ENCODE results near the gene USP2.

USP2 gene

DNA sequence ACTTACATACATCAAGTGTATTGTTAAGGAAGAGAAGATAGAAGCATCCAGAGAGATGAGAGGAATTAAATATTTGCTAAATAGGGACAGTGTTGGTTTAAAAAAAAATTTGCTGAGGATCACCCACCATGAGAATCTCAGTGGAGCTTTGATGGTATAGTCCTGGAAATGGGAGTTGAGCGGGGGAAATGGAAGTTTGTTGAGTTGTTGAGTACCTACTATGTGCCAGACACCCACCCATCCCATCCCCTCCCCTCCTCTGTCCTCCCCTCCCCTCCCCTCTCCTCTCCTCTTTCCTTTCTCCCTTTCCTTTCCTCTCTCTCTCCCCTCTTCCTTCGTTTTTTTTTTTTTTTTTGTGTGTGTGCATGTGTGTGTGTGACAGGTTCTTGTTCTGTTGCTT, 30.3 kb downstream of the USP2 start:
- no peaks in the 10 kb centered on the region for H3K79me2 ChIP-seq (ENCODE audit: control insufficient read depth, insufficient read depth, low read length, unreplicated experiment)
- no peaks in the 10 kb centered on the region for H3K4me1 ChIP-seq (ENCODE audit: control insufficient read depth, insufficient read depth, low read length, unreplicated experiment)
- no peak overlapping the region for H3K4me3 ChIP-seq (ENCODE audit: low read depth, low read length)
- H3K27me3 ChIP-seq (ENCODE audit: insufficient read depth, low read length): peaks cover 15% of the 10 kb centered on the region
- H3K36me3 ChIP-seq (ENCODE audit: insufficient read depth, low read length): no peaks in the 10 kb centered on the region
- H3K27ac ChIP-seq (ENCODE audit: low read depth, low read length): no peak overlapping the region
- no peak overlapping the region for H2AFZ ChIP-seq (ENCODE audit: low read length, unreplicated experiment)

DNA sequence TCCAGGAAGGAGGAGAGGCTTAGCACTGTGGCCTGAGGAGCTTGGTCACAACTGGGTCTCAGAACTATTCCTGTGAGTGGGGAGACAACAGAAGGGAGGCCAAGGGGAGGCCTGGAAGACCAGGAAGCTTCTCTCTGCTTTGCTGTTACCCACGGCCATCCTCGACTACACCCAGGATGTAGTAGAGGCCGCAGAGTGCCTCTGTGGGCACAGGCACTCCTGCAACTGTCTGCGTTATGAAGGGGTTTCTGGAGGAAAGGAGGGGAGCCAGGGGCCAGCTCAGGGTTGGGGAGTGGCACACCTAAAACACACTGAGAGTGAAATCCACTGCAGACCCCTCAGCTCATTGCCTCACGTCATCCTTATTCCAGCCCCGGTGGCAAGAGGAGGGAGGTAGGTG, 31.2 kb downstream of the USP2 start:
- Histone ChIP-seq H3K4me1 (ENCODE audit: control insufficient read depth, insufficient read depth, low read length, unreplicated experiment) (no peaks in the 10 kb centered on the region), H3K27ac (ENCODE audit: low read depth, low read length) (no peak overlapping the region), H3K79me2 (ENCODE audit: control insufficient read depth, insufficient read depth, low read length, unreplicated experiment) (no peaks in the 10 kb centered on the region), H3K36me3 (ENCODE audit: insufficient read depth, low read length) (no peaks in the 10 kb centered on the region), H2AFZ (ENCODE audit: low read length, unreplicated experiment) (no peak overlapping the region), H3K4me3 (ENCODE audit: low read depth, low read length) (no peak overlapping the region), H3K27me3 (ENCODE audit: insufficient read depth, low read length) (peaks cover 16% of the 10 kb centered on the region)

DNA sequence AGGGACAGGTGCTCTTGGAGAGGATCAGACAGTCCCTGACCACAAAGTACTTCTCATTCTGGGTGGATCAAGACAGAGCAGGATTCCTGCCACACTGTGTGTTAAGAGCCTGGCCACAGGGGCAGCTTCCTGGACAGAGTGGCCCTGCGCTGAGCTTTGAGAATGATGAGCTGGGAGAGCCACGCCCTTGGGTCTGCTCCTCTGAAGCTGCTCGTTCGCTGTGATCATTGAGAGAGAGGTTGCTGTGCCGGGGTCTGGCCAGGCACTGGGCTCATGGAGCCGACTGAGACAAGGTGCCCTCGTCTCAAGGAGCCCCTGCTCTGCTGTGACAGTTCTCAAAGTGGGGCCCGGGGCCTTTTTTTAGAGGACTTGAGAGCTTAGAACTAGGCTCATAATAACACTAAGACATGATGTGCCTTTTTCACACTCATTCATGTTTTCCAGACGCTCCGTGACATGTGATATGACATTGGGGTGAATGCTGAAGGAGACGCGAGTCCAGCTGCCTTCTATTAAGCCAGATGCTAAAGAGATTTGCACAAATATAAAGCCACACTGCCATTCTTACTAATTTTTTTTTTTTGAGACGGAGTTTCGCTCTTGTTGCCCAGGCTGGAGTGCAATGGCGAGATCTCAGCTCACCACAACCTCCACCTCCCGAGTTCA, 33.4 kb downstream of the USP2 start:
- Histone ChIP-seq H3K79me2 (ENCODE audit: control insufficient read depth, insufficient read depth, low read length, unreplicated experiment) (no peaks in the 10 kb centered on the region), H3K27me3 (ENCODE audit: insufficient read depth, low read length) (peaks cover 13% of the 10 kb centered on the region), H3K36me3 (ENCODE audit: insufficient read depth, low read length) (no peaks in the 10 kb centered on the region), H3K27ac (ENCODE audit: low read depth, low read length) (no peak overlapping the region), H3K4me1 (ENCODE audit: control insufficient read depth, insufficient read depth, low read length, unreplicated experiment) (no peaks in the 10 kb centered on the region), H3K4me3 (ENCODE audit: low read depth, low read length) (no peak overlapping the region), H2AFZ (ENCODE audit: low read length, unreplicated experiment) (no peak overlapping the region)

DNA sequence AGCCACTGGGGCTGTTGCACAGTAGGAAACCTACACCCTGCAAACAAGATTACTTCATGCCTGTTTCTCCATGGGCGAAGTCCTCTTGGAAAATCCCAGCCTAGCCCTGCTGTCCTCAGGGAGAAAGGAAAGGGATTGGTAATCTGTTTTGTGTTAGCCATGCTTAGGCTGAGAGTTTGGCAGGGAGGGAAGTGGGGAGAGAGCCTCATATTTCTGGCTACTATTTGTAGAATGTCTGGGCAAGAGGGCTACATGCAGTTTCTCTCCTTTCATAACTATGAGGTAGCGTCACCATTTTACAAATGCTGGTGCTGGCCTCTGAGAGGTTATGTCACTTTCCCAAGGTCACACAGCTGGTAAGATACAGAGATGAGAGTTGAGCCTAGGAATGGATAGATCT, 34.2 kb downstream of the USP2 start:
- no peak overlapping the region for H3K4me3 ChIP-seq (ENCODE audit: low read depth, low read length)
- H3K4me1 ChIP-seq (ENCODE audit: control insufficient read depth, insufficient read depth, low read length, unreplicated experiment): no peaks in the 10 kb centered on the region
- H3K36me3 ChIP-seq (ENCODE audit: insufficient read depth, low read length): no peaks in the 10 kb centered on the region
- H3K27me3 ChIP-seq (ENCODE audit: insufficient read depth, low read length): peaks cover 11% of the 10 kb centered on the region
- no peak overlapping the region for H2AFZ ChIP-seq (ENCODE audit: low read length, unreplicated experiment)
- no peaks in the 10 kb centered on the region for H3K79me2 ChIP-seq (ENCODE audit: control insufficient read depth, insufficient read depth, low read length, unreplicated experiment)
- H3K27ac ChIP-seq (ENCODE audit: low read depth, low read length): no peak overlapping the region

DNA sequence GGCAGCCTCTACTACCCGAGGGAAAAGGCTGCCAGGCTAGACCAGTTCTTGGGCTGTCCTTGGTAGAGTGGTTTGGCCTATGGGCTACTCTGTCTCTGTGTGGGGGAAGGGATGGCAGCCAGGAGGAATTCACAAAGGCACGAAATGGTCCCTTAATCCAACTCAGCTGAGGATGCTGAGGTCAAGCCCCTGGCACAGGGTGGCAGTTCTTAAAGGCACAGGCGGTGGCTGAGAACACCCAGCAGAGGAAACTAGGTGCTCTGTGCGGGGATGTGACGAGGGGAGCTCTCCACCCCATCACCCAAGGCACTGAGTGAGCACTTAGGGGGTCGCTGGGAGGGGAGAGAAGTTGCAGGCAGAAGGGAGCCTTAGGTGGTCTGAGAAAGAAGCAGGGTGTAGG, 34.9 kb downstream of the USP2 start, which contains the start of gene MFRP:
TSS of gene MFRP (minus strand) at position 101 of the 400 bp plus-strand sequence. CDS start 192 bp downstream, outside the sequence.
- Histone ChIP-seq H3K4me1 (ENCODE audit: control insufficient read depth, insufficient read depth, low read length, unreplicated experiment) (no peaks in the 10 kb centered on the region), H3K4me3 (ENCODE audit: low read depth, low read length) (no peak within 1 kb of the TSS), H3K79me2 (ENCODE audit: control insufficient read depth, insufficient read depth, low read length, unreplicated experiment) (no peaks in the 10 kb centered on the region), H2AFZ (ENCODE audit: low read length, unreplicated experiment) (no peak within 1 kb of the TSS), H3K36me3 (ENCODE audit: insufficient read depth, low read length) (no peaks in the 10 kb centered on the region), H3K27me3 (ENCODE audit: insufficient read depth, low read length) (peaks cover 12% of the 10 kb centered on the region), H3K27ac (ENCODE audit: low read depth, low read length) (no peak within 1 kb of the TSS)

DNA sequence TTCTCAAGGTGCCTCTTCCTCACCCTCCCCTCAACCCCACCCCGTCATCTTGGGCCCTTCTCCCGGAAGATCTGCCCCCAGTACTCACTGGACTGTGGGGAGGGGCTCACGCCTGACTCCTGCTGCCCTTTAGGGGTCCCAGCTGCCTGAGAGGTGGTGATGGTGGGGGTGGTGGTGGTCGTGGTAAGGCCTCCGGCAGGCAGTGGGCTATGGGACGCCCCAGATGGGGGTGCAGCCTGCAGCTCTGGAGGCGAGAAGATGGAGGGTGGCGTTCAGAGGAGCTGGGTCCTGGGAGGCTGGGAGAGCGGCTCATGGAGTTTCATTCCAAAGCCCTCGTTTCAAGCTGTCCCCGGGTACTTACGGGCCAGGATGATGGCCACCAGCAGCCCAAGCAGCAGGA, 35.8 kb downstream of the USP2 start:
- Histone ChIP-seq H3K27ac (ENCODE audit: low read depth, low read length) (no peak overlapping the region), H3K4me3 (ENCODE audit: low read depth, low read length) (no peak overlapping the region), H2AFZ (ENCODE audit: low read length, unreplicated experiment) (no peak overlapping the region), H3K4me1 (ENCODE audit: control insufficient read depth, insufficient read depth, low read length, unreplicated experiment) (no peaks in the 10 kb centered on the region), H3K79me2 (ENCODE audit: control insufficient read depth, insufficient read depth, low read length, unreplicated experiment) (no peaks in the 10 kb centered on the region), H3K27me3 (ENCODE audit: insufficient read depth, low read length) (peaks cover 19% of the 10 kb centered on the region), H3K36me3 (ENCODE audit: insufficient read depth, low read length) (no peaks in the 10 kb centered on the region)

DNA sequence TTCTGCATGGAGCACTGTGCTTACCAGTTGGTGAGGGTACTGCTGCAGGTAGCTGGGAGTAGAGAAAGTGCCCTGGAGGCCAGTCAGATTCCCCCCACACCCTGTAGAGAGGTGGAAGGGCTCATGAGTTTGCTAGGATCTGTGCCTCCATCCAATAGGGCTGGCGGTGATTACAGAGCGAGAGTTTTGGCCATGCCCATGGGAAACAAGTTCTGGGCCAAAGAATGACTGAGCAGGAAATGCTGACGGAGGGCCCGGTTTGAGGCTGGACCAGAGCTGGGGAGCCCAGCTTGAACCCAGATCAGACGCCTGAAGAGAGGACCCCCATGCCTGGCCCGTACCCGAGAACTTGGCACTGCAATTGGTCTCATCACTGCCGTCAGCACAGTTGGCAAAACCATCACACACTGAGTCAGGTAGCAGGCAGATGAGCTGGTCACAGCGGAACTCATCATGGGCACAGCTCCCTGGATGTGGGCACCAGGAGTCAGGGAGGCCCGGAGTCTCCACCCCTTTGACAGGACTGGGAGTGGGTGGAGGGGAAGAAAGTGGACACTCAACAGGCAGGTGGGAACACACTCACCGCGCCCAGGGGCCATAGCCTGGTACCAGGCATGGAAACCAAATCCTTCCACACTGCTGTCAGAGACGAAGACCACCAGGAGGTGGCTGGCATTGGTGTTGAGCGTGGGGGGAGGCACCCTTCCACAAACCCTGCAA, 37.0 kb downstream of the USP2 start:
- no peak overlapping the region for H3K4me3 ChIP-seq (ENCODE audit: low read depth, low read length)
- no peaks in the 10 kb centered on the region for H3K4me1 ChIP-seq (ENCODE audit: control insufficient read depth, insufficient read depth, low read length, unreplicated experiment)
- H3K27ac ChIP-seq (ENCODE audit: low read depth, low read length): no peak overlapping the region
- H3K36me3 ChIP-seq (ENCODE audit: insufficient read depth, low read length): no peaks in the 10 kb centered on the region
- H3K79me2 ChIP-seq (ENCODE audit: control insufficient read depth, insufficient read depth, low read length, unreplicated experiment): no peaks in the 10 kb centered on the region
- peaks cover 21% of the 10 kb centered on the region for H3K27me3 ChIP-seq (ENCODE audit: insufficient read depth, low read length)
- H2AFZ ChIP-seq (ENCODE audit: low read length, unreplicated experiment): no peak overlapping the region

DNA sequence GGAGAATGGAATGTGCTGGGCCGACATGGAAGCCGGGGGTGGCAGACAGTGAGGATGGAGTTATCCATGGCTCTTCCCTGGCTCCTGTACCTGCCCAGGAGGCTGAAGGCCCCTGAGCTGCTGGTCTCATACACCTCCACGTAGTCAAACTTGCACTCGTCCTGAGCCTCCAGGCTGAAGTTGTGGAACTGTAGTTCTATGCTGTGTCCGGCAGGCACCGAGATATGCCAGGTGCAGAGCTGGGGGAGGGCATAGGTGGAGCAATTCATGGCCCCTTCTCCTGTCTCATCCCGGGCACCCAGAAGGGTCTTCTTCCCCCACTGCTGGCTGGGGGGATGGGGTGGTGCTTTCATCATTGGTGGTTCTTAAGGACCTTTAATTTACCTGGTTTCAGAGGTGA, 37.8 kb downstream of the USP2 start:
- H3K4me3 ChIP-seq (ENCODE audit: low read depth, low read length): no peak overlapping the region
- no peak overlapping the region for H2AFZ ChIP-seq (ENCODE audit: low read length, unreplicated experiment)
- H3K27me3 ChIP-seq (ENCODE audit: insufficient read depth, low read length): peaks cover 21% of the 10 kb centered on the region
- no peaks in the 10 kb centered on the region for H3K36me3 ChIP-seq (ENCODE audit: insufficient read depth, low read length)
- H3K4me1 ChIP-seq (ENCODE audit: control insufficient read depth, insufficient read depth, low read length, unreplicated experiment): peaks cover 5% of the 10 kb centered on the region
- no peak overlapping the region for H3K27ac ChIP-seq (ENCODE audit: low read depth, low read length)
- no peaks in the 10 kb centered on the region for H3K79me2 ChIP-seq (ENCODE audit: control insufficient read depth, insufficient read depth, low read length, unreplicated experiment)

DNA sequence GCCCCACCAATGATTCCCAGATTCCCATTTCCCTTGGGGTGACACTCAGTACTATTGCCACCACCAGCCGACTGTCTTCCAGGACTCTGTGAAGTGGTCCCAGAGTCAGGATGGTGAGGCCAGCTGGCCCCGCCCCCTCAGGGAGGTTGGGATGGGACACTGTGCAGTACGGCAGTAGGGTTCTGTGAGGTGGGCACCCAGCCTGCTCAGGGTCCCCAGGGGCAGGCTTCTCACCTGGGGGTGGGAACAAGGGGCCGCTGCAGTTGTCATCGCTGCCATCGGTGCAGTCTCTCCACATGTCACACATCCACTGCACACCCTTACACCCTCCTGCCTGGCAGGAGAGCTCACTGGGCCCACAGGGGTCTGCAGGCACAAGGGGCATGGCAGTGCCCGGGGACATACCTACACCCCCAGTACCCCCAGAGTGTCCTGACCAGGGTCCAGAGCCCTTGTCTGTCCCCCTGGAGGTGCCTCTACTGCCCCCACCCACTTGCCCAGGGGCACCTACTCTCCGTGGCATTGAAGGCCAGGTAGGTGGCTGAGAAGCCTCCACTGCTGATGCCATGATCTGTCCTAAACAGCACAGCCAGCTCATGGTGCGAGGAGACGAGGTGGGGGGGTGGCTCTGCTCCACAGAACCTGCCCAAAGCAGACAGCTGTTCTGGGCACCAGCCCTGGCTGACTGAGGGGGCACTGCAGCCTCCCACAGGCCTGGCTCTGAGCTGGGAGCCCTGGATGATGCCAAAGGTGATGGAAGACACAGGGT, 38.9 kb downstream of the USP2 start:
- H2AFZ ChIP-seq (ENCODE audit: low read length, unreplicated experiment): no peak overlapping the region
- peaks cover 21% of the 10 kb centered on the region for H3K27me3 ChIP-seq (ENCODE audit: insufficient read depth, low read length)
- no peaks in the 10 kb centered on the region for H3K79me2 ChIP-seq (ENCODE audit: control insufficient read depth, insufficient read depth, low read length, unreplicated experiment)
- H3K4me3 ChIP-seq (ENCODE audit: low read depth, low read length): no peak overlapping the region
- H3K4me1 ChIP-seq (ENCODE audit: control insufficient read depth, insufficient read depth, low read length, unreplicated experiment): peaks cover 17% of the 10 kb centered on the region
- H3K27ac ChIP-seq (ENCODE audit: low read depth, low read length): no peak overlapping the region
- H3K36me3 ChIP-seq (ENCODE audit: insufficient read depth, low read length): no peaks in the 10 kb centered on the region

DNA sequence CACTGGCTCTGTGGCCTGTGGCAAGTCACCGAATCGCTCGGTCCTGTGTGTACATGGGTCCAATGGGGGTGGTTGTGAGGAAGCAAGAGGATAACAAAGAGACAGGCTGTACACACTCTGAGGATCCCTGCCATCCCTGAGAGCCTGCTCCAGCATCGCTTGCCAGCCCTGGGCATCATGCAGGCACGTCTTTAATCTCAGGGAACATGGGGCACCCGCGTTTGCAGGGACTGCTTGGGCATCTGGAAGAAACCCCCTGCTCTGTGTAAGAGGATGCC, 39.5 kb downstream of the USP2 start:
- H3K79me2 ChIP-seq (ENCODE audit: control insufficient read depth, insufficient read depth, low read length, unreplicated experiment): no peaks in the 10 kb centered on the region
- peaks cover 21% of the 10 kb centered on the region for H3K27me3 ChIP-seq (ENCODE audit: insufficient read depth, low read length)
- H3K27ac ChIP-seq (ENCODE audit: low read depth, low read length): no peak overlapping the region
- H2AFZ ChIP-seq (ENCODE audit: low read length, unreplicated experiment): no peak overlapping the region
- peaks cover 22% of the 10 kb centered on the region for H3K4me1 ChIP-seq (ENCODE audit: control insufficient read depth, insufficient read depth, low read length, unreplicated experiment)
- H3K36me3 ChIP-seq (ENCODE audit: insufficient read depth, low read length): no peaks in the 10 kb centered on the region
- H3K4me3 ChIP-seq (ENCODE audit: low read depth, low read length): no peak overlapping the region

Data from ACC112 (cell line).